Bronchial epithelial cell (primary cell): ENCODE measurements around the gene DCLRE1B. TPM values are rescaled to one million over a fixed set of nuclear protein-coding genes. Genes with fewer than 3 reads are reported as not detected.
A peak's percentile ranks its signal among the peaks of the same experiment; 100 is the strongest.

Source experiments
- DNase-seq: peaks from one replicate; pipeline ENCODE4 v3.0.0-alpha.2; 2010; ENCODE audit warnings: low read depth
- FAIRE-seq: peaks from 2 replicates; lab custom pipeline; 2011; peaks lifted over from hg19 to GRCh38; lab: Jason Lieb, UNC
- H3K27me3 ChIP-seq: 2 replicates; pipeline ENCODE4 v1.5.1; 2011; ENCODE audit warnings: low read length; ENCODE audit not compliant: control insufficient read depth, insufficient read depth
- H3K36me3 ChIP-seq: 2 replicates; pipeline ENCODE4 v1.5.1; 2011; ENCODE audit warnings: low read length; ENCODE audit not compliant: control insufficient read depth, insufficient read depth
- H3K4me3 ChIP-seq: 2 replicates; pipeline ENCODE4 v1.5.1; 2011; ENCODE audit warnings: mild to moderate bottlenecking, low read depth, low read length, control low read depth
- total RNA-seq: library from RNA; depleted of rRNA; stranded (reverse); fragments of >200 nt; gene quantifications from 2 replicates; pipeline ENCODE4 v1.2.1, GENCODE V29; 2014
- TF ChIP-seq, protein P1 (sequence below): IDR thresholded peaks from 2 replicates; pipeline ENCODE4 v1.5.1; 2011; ENCODE audit warnings: mild to moderate bottlenecking, moderate library complexity, low read length, control low read depth, inconsistent platforms; ENCODE audit not compliant: insufficient read depth, severe bottlenecking

The DCLRE1B gene
- total RNA-seq, 1 donor from 2014 or later: 0.79 TPM

- Histone ChIP-seq H3K27me3 (no peaks in the 10 kb centered on the region), H3K36me3 (no peaks in the 10 kb centered on the region), H3K4me3 (peak within 1 kb of the TSS; percentile 97)
- DNase-seq: peak; percentile 59
- FAIRE-seq: no peak
- TF ChIP-seq, protein P1, sequence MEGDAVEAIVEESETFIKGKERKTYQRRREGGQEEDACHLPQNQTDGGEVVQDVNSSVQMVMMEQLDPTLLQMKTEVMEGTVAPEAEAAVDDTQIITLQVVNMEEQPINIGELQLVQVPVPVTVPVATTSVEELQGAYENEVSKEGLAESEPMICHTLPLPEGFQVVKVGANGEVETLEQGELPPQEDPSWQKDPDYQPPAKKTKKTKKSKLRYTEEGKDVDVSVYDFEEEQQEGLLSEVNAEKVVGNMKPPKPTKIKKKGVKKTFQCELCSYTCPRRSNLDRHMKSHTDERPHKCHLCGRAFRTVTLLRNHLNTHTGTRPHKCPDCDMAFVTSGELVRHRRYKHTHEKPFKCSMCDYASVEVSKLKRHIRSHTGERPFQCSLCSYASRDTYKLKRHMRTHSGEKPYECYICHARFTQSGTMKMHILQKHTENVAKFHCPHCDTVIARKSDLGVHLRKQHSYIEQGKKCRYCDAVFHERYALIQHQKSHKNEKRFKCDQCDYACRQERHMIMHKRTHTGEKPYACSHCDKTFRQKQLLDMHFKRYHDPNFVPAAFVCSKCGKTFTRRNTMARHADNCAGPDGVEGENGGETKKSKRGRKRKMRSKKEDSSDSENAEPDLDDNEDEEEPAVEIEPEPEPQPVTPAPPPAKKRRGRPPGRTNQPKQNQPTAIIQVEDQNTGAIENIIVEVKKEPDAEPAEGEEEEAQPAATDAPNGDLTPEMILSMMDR: no peak
Observed at GRCh38 chr1:113928941-113929749, 24.0 kb downstream of the DCLRE1B start, which contains the start of gene HIPK1. HIPK1 (plus strand) TSS chr1:113929324.

DNA sequence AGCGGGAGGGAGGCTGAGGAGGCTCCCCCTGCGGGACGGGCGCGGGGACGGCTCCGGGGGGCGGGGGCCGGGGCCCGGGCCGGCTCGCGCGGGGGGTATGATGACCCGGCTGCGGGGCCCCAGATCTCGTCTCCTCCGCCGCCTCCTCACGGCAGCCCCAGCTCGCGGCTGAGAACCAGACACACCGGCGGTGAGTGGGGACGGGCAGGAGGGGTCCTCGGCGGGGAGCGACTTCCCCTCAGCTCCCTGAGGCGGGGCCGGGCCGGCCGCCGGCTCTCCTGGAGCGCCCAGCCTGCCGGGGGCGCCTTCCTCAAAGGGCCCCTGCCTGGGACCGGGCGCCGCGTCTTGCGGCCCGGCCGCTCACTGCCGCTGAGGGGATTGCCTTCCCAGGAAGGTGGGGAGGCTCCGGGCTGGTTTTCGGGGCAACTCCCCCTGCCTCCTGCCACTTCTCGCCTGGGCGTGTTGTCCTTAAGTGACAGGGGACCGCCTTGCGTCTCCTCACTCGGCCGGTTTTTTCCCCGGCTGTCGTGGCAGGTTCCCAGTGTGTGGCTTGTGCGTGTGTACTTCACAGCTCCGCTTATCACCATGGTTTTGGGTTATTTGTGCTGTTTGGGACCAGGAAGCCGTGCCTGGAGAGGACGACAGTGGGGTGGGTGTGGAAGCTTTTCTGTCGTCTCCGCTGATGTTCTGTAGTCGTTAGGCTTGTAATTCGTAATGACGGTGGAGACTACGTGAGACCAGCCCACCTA is 24.8 kb downstream of the DCLRE1B start:
- TF ChIP-seq, protein P1: peak; percentile 15
- Histone ChIP-seq H3K27me3 (no peaks in the 10 kb centered on the region), H3K4me3 (peak overlapping the region; percentile 97), H3K36me3 (no peaks in the 10 kb centered on the region)
- FAIRE-seq (no peak), DNase-seq (peak; percentile 24)

DNA sequence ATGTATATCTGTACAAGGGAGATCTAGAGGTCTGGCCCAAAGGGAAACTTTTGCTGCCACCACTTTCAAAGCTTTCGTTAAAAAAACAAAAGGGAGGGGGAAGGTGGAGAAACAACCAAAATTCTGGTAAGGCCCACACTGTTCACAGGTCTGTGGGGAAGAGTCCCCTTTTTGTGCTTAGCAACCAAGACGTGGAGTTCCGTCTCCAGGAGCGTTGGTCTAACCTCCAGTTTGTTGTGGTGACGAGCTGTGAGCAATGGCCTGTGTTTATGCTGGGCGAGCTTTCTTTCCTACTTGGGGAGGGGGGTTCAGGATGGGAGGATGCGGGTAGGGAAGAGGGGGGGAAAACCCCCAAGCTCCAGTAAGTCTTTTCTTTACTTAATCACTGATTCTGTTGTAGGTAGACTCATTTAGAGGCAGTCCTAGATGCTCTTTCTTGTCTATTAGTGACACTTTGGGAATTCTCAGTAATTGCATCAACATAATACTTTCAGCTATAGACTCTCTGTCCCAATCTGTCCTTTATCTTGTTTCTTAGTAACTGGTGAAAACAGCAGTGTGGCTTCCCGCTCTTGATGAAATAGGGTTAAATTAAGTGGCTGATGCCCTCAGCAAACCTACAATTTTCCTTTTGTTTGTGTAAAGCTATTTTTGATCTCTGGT is 25.5 kb downstream of the DCLRE1B start:
- DNase-seq: peak; percentile 58
- Histone ChIP-seq H3K4me3 (peak overlapping the region; percentile 97), H3K36me3 (no peaks in the 10 kb centered on the region), H3K27me3 (no peaks in the 10 kb centered on the region)
- TF ChIP-seq, protein P1: no peak
- FAIRE-seq: no peak

DNA sequence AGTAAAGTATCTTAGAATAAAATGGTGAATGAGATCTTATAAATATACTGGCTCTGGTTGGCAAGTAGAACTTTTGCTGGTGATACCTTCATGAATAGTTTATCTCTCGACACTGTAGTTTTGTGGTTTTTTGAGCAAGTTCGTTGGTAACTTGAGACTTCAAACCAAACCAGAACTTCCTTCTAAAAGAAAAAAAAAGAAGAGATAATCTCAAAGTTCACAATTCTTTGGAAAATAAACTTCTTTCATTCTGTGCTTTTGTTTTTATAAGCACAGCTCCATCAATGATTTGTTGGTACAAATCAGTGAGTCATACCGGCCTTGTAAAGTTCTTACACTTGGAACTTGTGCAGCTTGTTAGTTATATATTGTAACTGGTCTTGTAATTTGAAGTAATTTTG is 26.3 kb downstream of the DCLRE1B start:
- Histone ChIP-seq H3K4me3 (no peak overlapping the region), H3K36me3 (no peaks in the 10 kb centered on the region), H3K27me3 (no peaks in the 10 kb centered on the region)
- TF ChIP-seq, protein P1: no peak
- DNase-seq (peak; percentile 45), FAIRE-seq (no peak)

- no peaks in the 10 kb centered on the region for H3K36me3 ChIP-seq
- no peak overlapping the region for H3K4me3 ChIP-seq
- no peak for FAIRE-seq
- H3K27me3 ChIP-seq: no peaks in the 10 kb centered on the region
- TF ChIP-seq, protein P1: no peak
- no peak for DNase-seq
Observed at GRCh38 chr1:113934006-113934405, 28.9 kb downstream of the DCLRE1B start.
